ENCODE data around the gene CHCHD6. TPM values are rescaled to one million over a fixed set of nuclear protein-coding genes. Genes with fewer than 3 reads are reported as not detected.

CHCHD6 gene
- polyA plus RNA-seq, 1 donor from 2014 or later: 102 TPM

- no peaks in the 10 kb centered on the region for H3K36me3 ChIP-seq (ENCODE audit: insufficient read depth, low read length)
- no peak overlapping the region for H3K9ac ChIP-seq (ENCODE audit: low read length)
- no peak for TF ChIP-seq POLR2AphosphoS5 (IDR thresholded peaks at IDR 0.05)
- TF ChIP-seq, protein P1, sequence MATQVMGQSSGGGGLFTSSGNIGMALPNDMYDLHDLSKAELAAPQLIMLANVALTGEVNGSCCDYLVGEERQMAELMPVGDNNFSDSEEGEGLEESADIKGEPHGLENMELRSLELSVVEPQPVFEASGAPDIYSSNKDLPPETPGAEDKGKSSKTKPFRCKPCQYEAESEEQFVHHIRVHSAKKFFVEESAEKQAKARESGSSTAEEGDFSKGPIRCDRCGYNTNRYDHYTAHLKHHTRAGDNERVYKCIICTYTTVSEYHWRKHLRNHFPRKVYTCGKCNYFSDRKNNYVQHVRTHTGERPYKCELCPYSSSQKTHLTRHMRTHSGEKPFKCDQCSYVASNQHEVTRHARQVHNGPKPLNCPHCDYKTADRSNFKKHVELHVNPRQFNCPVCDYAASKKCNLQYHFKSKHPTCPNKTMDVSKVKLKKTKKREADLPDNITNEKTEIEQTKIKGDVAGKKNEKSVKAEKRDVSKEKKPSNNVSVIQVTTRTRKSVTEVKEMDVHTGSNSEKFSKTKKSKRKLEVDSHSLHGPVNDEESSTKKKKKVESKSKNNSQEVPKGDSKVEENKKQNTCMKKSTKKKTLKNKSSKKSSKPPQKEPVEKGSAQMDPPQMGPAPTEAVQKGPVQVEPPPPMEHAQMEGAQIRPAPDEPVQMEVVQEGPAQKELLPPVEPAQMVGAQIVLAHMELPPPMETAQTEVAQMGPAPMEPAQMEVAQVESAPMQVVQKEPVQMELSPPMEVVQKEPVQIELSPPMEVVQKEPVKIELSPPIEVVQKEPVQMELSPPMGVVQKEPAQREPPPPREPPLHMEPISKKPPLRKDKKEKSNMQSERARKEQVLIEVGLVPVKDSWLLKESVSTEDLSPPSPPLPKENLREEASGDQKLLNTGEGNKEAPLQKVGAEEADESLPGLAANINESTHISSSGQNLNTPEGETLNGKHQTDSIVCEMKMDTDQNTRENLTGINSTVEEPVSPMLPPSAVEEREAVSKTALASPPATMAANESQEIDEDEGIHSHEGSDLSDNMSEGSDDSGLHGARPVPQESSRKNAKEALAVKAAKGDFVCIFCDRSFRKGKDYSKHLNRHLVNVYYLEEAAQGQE (IDR thresholded peaks at IDR 0.05; ENCODE audit: borderline replicate concordance): no peak
- no peak for TF ChIP-seq SMC3 (conservative IDR thresholded peaks at IDR 0.05; ENCODE audit: poor library complexity)
- no peak for TF ChIP-seq EP300 (conservative IDR thresholded peaks at IDR 0.05; ENCODE audit: poor library complexity, severe bottlenecking)
- no peak for TF ChIP-seq EZH2 (IDR thresholded peaks at IDR 0.05; ENCODE audit: borderline replicate concordance, insufficient read depth, low read length, poor library complexity, severe bottlenecking)
- TF ChIP-seq TAF1 (IDR thresholded peaks at IDR 0.05; ENCODE audit: low read depth): no peak
- TF ChIP-seq RAD21 (conservative IDR thresholded peaks at IDR 0.05): no peak
- H3K9me2 ChIP-seq (ENCODE audit: insufficient read depth, low read length): no peaks in the 10 kb centered on the region
- no peaks in the 10 kb centered on the region for H3F3A ChIP-seq (ENCODE audit: insufficient read depth, low read length, poor library complexity, severe bottlenecking)
- peaks cover 35% of the 10 kb centered on the region for H3K79me2 ChIP-seq (replicated peaks; ENCODE audit: insufficient read depth, low read length)
- no peaks in the 10 kb centered on the region for H3K27me3 ChIP-seq (ENCODE audit: insufficient read depth, low read depth, low read length)
- H3K9me3 ChIP-seq (ENCODE audit: low read length): no peaks in the 10 kb centered on the region
- no peak overlapping the region for H3K27ac ChIP-seq (ENCODE audit: low read length)
- no peak overlapping the region for H2AFZ ChIP-seq (ENCODE audit: low read depth, low read length)
- H4K20me1 ChIP-seq (ENCODE audit: insufficient read depth): peaks cover 81% of the 10 kb centered on the region
- no peak overlapping the region for H3K4me3 ChIP-seq (ENCODE audit: low read length)
- no peak overlapping the region for H3K4me2 ChIP-seq (ENCODE audit: low read length)
Observed at GRCh38 chr3:126997455-126998038, 293.5 kb downstream of the CHCHD6 start.

DNA sequence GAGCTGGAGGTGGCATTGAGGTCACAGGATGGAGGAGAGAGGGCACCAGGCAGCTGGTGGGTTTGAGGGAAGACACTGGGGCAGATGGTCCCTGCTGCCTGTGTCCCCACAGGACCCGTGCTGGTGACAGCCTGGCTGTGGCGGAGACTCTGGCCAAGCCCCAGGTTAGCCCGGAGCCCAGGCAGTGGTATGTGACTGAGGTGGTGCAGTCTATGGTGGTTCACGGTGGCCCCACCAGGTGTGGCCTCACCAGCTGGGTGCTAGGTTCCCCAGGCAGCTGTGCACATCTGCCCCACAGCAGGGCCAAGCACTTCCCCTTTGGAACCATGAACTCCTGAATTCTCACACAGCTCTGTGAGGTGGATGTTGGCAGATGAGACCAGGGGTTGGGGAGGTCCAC lies 294.3 kb downstream of the CHCHD6 start:
- Histone ChIP-seq H3K9ac (ENCODE audit: low read length) (no peak overlapping the region), H3K9me2 (ENCODE audit: insufficient read depth, low read length) (no peaks in the 10 kb centered on the region), H3K79me2 (replicated peaks; ENCODE audit: insufficient read depth, low read length) (peaks cover 28% of the 10 kb centered on the region), H3K27ac (ENCODE audit: low read length) (no peak overlapping the region), H3F3A (ENCODE audit: insufficient read depth, low read length, poor library complexity, severe bottlenecking) (no peaks in the 10 kb centered on the region), H3K36me3 (ENCODE audit: insufficient read depth, low read length) (no peaks in the 10 kb centered on the region), H3K27me3 (ENCODE audit: insufficient read depth, low read depth, low read length) (no peaks in the 10 kb centered on the region), H3K4me3 (ENCODE audit: low read length) (no peak overlapping the region), H3K4me2 (ENCODE audit: low read length) (no peak overlapping the region), H2AFZ (ENCODE audit: low read depth, low read length) (no peak overlapping the region), H4K20me1 (ENCODE audit: insufficient read depth) (peaks cover 75% of the 10 kb centered on the region), H3K9me3 (ENCODE audit: low read length) (no peaks in the 10 kb centered on the region)
- TF ChIP-seq TAF1 (IDR thresholded peaks at IDR 0.05; ENCODE audit: low read depth): no peak
- TF ChIP-seq, protein P2, sequence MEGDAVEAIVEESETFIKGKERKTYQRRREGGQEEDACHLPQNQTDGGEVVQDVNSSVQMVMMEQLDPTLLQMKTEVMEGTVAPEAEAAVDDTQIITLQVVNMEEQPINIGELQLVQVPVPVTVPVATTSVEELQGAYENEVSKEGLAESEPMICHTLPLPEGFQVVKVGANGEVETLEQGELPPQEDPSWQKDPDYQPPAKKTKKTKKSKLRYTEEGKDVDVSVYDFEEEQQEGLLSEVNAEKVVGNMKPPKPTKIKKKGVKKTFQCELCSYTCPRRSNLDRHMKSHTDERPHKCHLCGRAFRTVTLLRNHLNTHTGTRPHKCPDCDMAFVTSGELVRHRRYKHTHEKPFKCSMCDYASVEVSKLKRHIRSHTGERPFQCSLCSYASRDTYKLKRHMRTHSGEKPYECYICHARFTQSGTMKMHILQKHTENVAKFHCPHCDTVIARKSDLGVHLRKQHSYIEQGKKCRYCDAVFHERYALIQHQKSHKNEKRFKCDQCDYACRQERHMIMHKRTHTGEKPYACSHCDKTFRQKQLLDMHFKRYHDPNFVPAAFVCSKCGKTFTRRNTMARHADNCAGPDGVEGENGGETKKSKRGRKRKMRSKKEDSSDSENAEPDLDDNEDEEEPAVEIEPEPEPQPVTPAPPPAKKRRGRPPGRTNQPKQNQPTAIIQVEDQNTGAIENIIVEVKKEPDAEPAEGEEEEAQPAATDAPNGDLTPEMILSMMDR (IDR thresholded peaks at IDR 0.05; ENCODE audit: poor library complexity, severe bottlenecking): no peak
- TF ChIP-seq, protein P1 (IDR thresholded peaks at IDR 0.05; ENCODE audit: borderline replicate concordance): no peak
- TF ChIP-seq EP300 (conservative IDR thresholded peaks at IDR 0.05; ENCODE audit: poor library complexity, severe bottlenecking): no peak
- no peak for TF ChIP-seq RAD21 (conservative IDR thresholded peaks at IDR 0.05)
- TF ChIP-seq EZH2 (IDR thresholded peaks at IDR 0.05; ENCODE audit: borderline replicate concordance, insufficient read depth, low read length, poor library complexity, severe bottlenecking): no peak
- no peak for TF ChIP-seq MXI1 (conservative IDR thresholded peaks at IDR 0.05; ENCODE audit: poor library complexity, severe bottlenecking)
- no peak for TF ChIP-seq POLR2AphosphoS5 (IDR thresholded peaks at IDR 0.05)
- no peak for TF ChIP-seq SMC3 (conservative IDR thresholded peaks at IDR 0.05; ENCODE audit: poor library complexity)

All from neural cell (in vitro differentiated cells).